ENCODE measurements around the gene ADD2. TPM values are rescaled to one million over a fixed set of nuclear protein-coding genes. Genes with fewer than 3 reads are reported as not detected.

The ADD2 gene
- total RNA-seq, 1 donor from 2014 or later, result 1.4 TPM

- ATAC-seq (peak; percentile 33), DNase-seq (no peak)
- no peaks in the 10 kb centered on the region for H3K9me3 ChIP-seq
- TF ChIP-seq CTCF (IDR thresholded peaks at IDR 0.05), result no peak
- H3K36me3 ChIP-seq, result no peaks in the 10 kb centered on the region
- no peak overlapping the region for H3K27ac ChIP-seq
- H3K27me3 ChIP-seq, result no peaks in the 10 kb centered on the region
- no peaks in the 10 kb centered on the region for H3K4me1 ChIP-seq
- intact Hi-C loops (cut with DNase I), result no loop called here
- no peak overlapping the region for H3K4me3 ChIP-seq
These were observed 43.6 kb downstream of the ADD2 start for GRCh38 chr2:70724366-70724765.

- intact Hi-C loops (cut with DNase I), result no loop called here
- no peak for ATAC-seq
- Histone ChIP-seq H3K27me3 (no peaks in the 10 kb centered on the region), H3K4me3 (no peak overlapping the region), H3K36me3 (no peaks in the 10 kb centered on the region), H3K9me3 (no peaks in the 10 kb centered on the region), H3K4me1 (no peaks in the 10 kb centered on the region), H3K27ac (no peak overlapping the region)
- no peak for TF ChIP-seq CTCF (IDR thresholded peaks at IDR 0.05)
- DNase-seq, result no peak
These were observed 44.6 kb downstream of the ADD2 start for GRCh38 chr2:70723286-70723885.

GRCh38 chr2:70720124-70720523 lies 47.9 kb downstream of the ADD2 start:
- H3K36me3 ChIP-seq, result no peaks in the 10 kb centered on the region

GRCh38 chr2:70719231-70719630 lies 48.8 kb downstream of the ADD2 start:
- Histone ChIP-seq H3K27ac (no peak overlapping the region), H3K9me3 (no peaks in the 10 kb centered on the region), H3K36me3 (no peaks in the 10 kb centered on the region), H3K4me1 (no peaks in the 10 kb centered on the region), H3K27me3 (no peaks in the 10 kb centered on the region), H3K4me3 (no peak overlapping the region)
- intact Hi-C loops (cut with DNase I), result no loop called here
- DNase-seq (no peak), ATAC-seq (no peak)
- TF ChIP-seq CTCF (IDR thresholded peaks at IDR 0.05), result no peak

More at GRCh38 chr2:70720124-70720523, 47.9 kb downstream of the ADD2 start:
- ATAC-seq (no peak), DNase-seq (no peak)
- no peaks in the 10 kb centered on the region for H3K9me3 ChIP-seq
- H3K4me1 ChIP-seq, result no peaks in the 10 kb centered on the region
- no peak overlapping the region for H3K27ac ChIP-seq
- intact Hi-C loops (cut with DNase I), result no loop called here
- TF ChIP-seq CTCF (IDR thresholded peaks at IDR 0.05), result no peak
- no peaks in the 10 kb centered on the region for H3K27me3 ChIP-seq
- no peak overlapping the region for H3K4me3 ChIP-seq

GRCh38 chr2:70718736-70719135 lies 49.3 kb downstream of the ADD2 start:
- no peak for TF ChIP-seq CTCF (IDR thresholded peaks at IDR 0.05)
- DNase-seq, result no peak
- Histone ChIP-seq H3K4me1 (no peaks in the 10 kb centered on the region), H3K4me3 (no peak overlapping the region), H3K27me3 (no peaks in the 10 kb centered on the region), H3K9me3 (no peaks in the 10 kb centered on the region), H3K36me3 (no peaks in the 10 kb centered on the region), H3K27ac (no peak overlapping the region)
- intact Hi-C loops (cut with DNase I), result no loop called here
- ATAC-seq, result no peak

GRCh38 chr2:70718241-70718640 lies 49.8 kb downstream of the ADD2 start:
- no peak for TF ChIP-seq CTCF (IDR thresholded peaks at IDR 0.05)
- H3K4me1 ChIP-seq, result no peaks in the 10 kb centered on the region
- H3K9me3 ChIP-seq, result no peaks in the 10 kb centered on the region
- intact Hi-C loops (cut with DNase I), result no loop called here
- no peaks in the 10 kb centered on the region for H3K36me3 ChIP-seq
- H3K27ac ChIP-seq, result no peak overlapping the region
- ATAC-seq, result no peak
- no peak overlapping the region for H3K4me3 ChIP-seq
- H3K27me3 ChIP-seq, result no peaks in the 10 kb centered on the region
- DNase-seq, result no peak
